C4-2B (cell line): Measurements from ENCODE around the gene KCNK7.

Experiments
- CTCF ChIP-seq: fragments of 450-650 bp; conservative IDR thresholded peaks from 2 replicates; pipeline ENCODE4 v1.5.1; 2017; ENCODE audit warnings: mild to moderate bottlenecking
- ZFX ChIP-seq: fragments of 450-650 bp; IDR thresholded peaks from 2 replicates; pipeline ENCODE4 v1.6.1; 2017

DNA sequence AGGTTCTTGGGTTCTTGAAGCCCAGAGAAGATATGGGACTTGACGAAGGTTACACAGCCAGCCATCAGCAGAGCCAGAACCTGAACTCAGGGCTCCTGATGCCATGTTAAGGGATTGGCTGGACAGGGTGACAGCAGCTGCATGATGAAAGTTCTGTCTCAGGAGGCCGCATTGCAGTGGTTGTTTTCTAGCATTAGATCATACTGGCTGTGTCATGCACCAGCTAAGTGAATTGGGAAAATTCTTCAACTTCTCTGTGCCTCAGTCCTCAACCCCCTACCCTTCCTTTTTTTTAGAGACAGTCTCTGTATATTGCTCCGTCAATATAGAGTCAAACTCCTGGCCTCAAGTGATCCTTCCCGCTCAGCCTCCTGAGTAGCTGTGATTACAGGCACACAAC, 32.0 kb downstream of the KCNK7 start:
- no peak for TF ChIP-seq CTCF
- no peak for TF ChIP-seq ZFX
